DMS 273 (cell line): ENCODE measurements around the gene HIPK2.
A peak's percentile ranks its signal among the peaks of the same experiment; 100 is the strongest.

Experiments used
- DNase-seq: peaks from one replicate; lab custom pipeline; 2025; ENCODE audit not compliant: unreplicated experiment; lab: John Stamatoyannopoulos, UW

The HIPK2 gene

GRCh38 chr7:139543801-139544603 lies 233.8 kb downstream of the HIPK2 start:
- DNase-seq = peak; percentile 31

- no peak for DNase-seq
Observed at GRCh38 chr7:139542308-139543151, 235.3 kb downstream of the HIPK2 start.

- DNase-seq = peak; percentile 30
Observed at GRCh38 chr7:139541600-139542307, 236.0 kb downstream of the HIPK2 start.

GRCh38 chr7:139540203-139540602 lies 237.6 kb downstream of the HIPK2 start:
- no peak for DNase-seq

- no peak for DNase-seq
Observed at GRCh38 chr7:139538881-139539635, 238.7 kb downstream of the HIPK2 start.

GRCh38 chr7:139536152-139536551 lies 241.6 kb downstream of the HIPK2 start:
- no peak for DNase-seq

GRCh38 chr7:139534966-139535651 lies 242.7 kb downstream of the HIPK2 start:
- DNase-seq = no peak

- DNase-seq = no peak
Observed at GRCh38 chr7:139534096-139534495, 243.7 kb downstream of the HIPK2 start.

GRCh38 chr7:139532636-139533155 lies 245.1 kb downstream of the HIPK2 start:
- DNase-seq = no peak

- no peak for DNase-seq
Observed at GRCh38 chr7:139531094-139531493, 246.7 kb downstream of the HIPK2 start.

- DNase-seq = no peak
Observed at GRCh38 chr7:139526578-139527544, 250.9 kb downstream of the HIPK2 start.

GRCh38 chr7:139525750-139526149 lies 252.0 kb downstream of the HIPK2 start:
- no peak for DNase-seq

GRCh38 chr7:139525239-139525638 lies 252.6 kb downstream of the HIPK2 start:
- DNase-seq = no peak

GRCh38 chr7:139523968-139524815 lies 253.6 kb downstream of the HIPK2 start:
- peak; percentile 48 for DNase-seq

- peak; percentile 76 for DNase-seq
Observed at GRCh38 chr7:139523199-139523941, 254.4 kb downstream of the HIPK2 start, which contains the start of gene CLEC2L. Gene CLEC2L (plus strand): TSS chr7:139523685. CDS start chr7:139523928, 243 bp downstream.

- no peak for DNase-seq
Observed at GRCh38 chr7:139522830-139523198, 255.0 kb downstream of the HIPK2 start.

GRCh38 chr7:139521439-139521838 lies 256.4 kb downstream of the HIPK2 start:
- no peak for DNase-seq
